Liver (tissue), 9 donors: Measurements from ENCODE around the gene NCLN. TPM values are rescaled to one million over a fixed set of nuclear protein-coding genes. Genes with fewer than 3 reads are reported as not detected.
A peak's percentile ranks its signal among the peaks of the same experiment; 100 is the strongest.

ENCODE experiments used
- DNase-seq: peaks from one replicate; pipeline ENCODE4 v3.0.0-alpha.2; 2017; ENCODE audit warnings: low spot score
- H3K27ac ChIP-seq, 2 donors: one replicate each; pipeline ENCODE4 v1.7.0; 2013; ENCODE audit warnings: inconsistent platforms in 2 of 2, low read length in 2 of 2, control low read depth in 1 of 2, low read depth in 1 of 2, mild to moderate bottlenecking in 1 of 2
- H3K27me3 ChIP-seq, 4 donors: one replicate each; pipeline versions ENCODE4 v1.6.1 to v1.7.0; 2013; ENCODE audit warnings: low read length in 3 of 4, inconsistent platforms in 1 of 4, mild to moderate bottlenecking in 1 of 4, moderate library complexity in 1 of 4; ENCODE audit not compliant: control insufficient read depth in 4 of 4, insufficient read depth in 4 of 4
- H3K36me3 ChIP-seq, 4 donors: one replicate each; pipeline versions ENCODE4 v1.6.1 to v1.7.0; 2013; ENCODE audit warnings: low read length in 3 of 4, mild to moderate bottlenecking in 3 of 4, low read depth in 1 of 4, moderate library complexity in 1 of 4; ENCODE audit not compliant: control insufficient read depth in 4 of 4, insufficient read depth in 3 of 4
- H3K4me1 ChIP-seq, 4 donors: one replicate each; pipeline versions ENCODE4 v1.6.1 to v1.7.0; 2013; ENCODE audit warnings: low read length in 3 of 4, mild to moderate bottlenecking in 3 of 4, moderate library complexity in 1 of 4; ENCODE audit not compliant: control insufficient read depth in 4 of 4, insufficient read depth in 4 of 4
- H3K4me3 ChIP-seq, 3 donors: one replicate each; pipeline versions ENCODE4 v1.6.1 to v1.7.0; 2013; ENCODE audit warnings: low read length in 3 of 3, control low read depth in 1 of 3, low read depth in 1 of 3, mild to moderate bottlenecking in 1 of 3
- H3K9ac ChIP-seq, 2 donors: one replicate each; pipeline ENCODE4 v1.7.0; 2013; ENCODE audit warnings: low read length in 2 of 2, mild to moderate bottlenecking in 2 of 2, moderate library complexity in 2 of 2, control low read depth in 1 of 2, low read depth in 1 of 2
- H3K9me3 ChIP-seq, 4 donors: one replicate each; pipeline versions ENCODE4 v1.6.1 to v1.7.0; 2013; ENCODE audit warnings: low read length in 3 of 4; ENCODE audit not compliant: control insufficient read depth in 4 of 4
- CTCF ChIP-seq: fragments of 150-350 bp; IDR thresholded peaks from 2 replicates; pipeline ENCODE4 v1.5.1; 2017; ENCODE audit warnings: improper control_type of control experiment, low read depth, low read length; ENCODE audit not compliant: missing input control
- EGR1 ChIP-seq, 2 donors: IDR thresholded peaks; 2 replicates each; pipeline ENCODE4 v1.6.1; 2016 to 2018; ENCODE audit warnings: antibody characterized with exemption in 2 of 2, low read depth in 2 of 2
- FOXA1 ChIP-seq: IDR thresholded peaks from 2 replicates; pipeline ENCODE4 v1.6.1; 2016; ENCODE audit warnings: antibody characterized with exemption
- FOXA2 ChIP-seq: IDR thresholded peaks from 2 replicates; pipeline ENCODE4 v1.6.1; 2016; ENCODE audit warnings: antibody characterized with exemption
- GABPA ChIP-seq, 2 donors: IDR thresholded peaks in 1 of 2; conservative IDR thresholded peaks in 1 of 2; 2 replicates each; pipeline ENCODE4 v1.6.1; 2016; ENCODE audit warnings: antibody characterized with exemption in 2 of 2, mild to moderate bottlenecking in 1 of 2, moderate library complexity in 1 of 2
- HNF4A ChIP-seq, 2 donors: conservative IDR thresholded peaks; 2 replicates each; pipeline ENCODE4 v1.6.1; 2016; ENCODE audit warnings: antibody characterized with exemption in 2 of 2, mild to moderate bottlenecking in 2 of 2
- HNF4G ChIP-seq: IDR thresholded peaks from 2 replicates; pipeline ENCODE4 v1.6.1; 2016; ENCODE audit warnings: antibody characterized with exemption
- JUND ChIP-seq, 2 donors: IDR thresholded peaks; 2 replicates each; pipeline ENCODE4 v1.6.1; 2016; ENCODE audit warnings: antibody characterized with exemption in 2 of 2
- NR2F2 ChIP-seq: IDR thresholded peaks from 2 replicates; pipeline ENCODE4 v1.6.1; 2016; ENCODE audit warnings: antibody characterized with exemption
- RAD21 ChIP-seq, 2 donors: IDR thresholded peaks; 2 replicates each; pipeline ENCODE4 v1.6.1; 2016; ENCODE audit warnings: antibody characterized with exemption in 2 of 2, mild to moderate bottlenecking in 2 of 2
- RXRA ChIP-seq, 2 donors: IDR thresholded peaks; 2 replicates each; pipeline ENCODE4 v1.6.1; 2017 to 2018; ENCODE audit warnings: antibody characterized with exemption in 2 of 2, mild to moderate bottlenecking in 1 of 2
- SP1 ChIP-seq: IDR thresholded peaks from 2 replicates; pipeline ENCODE4 v1.6.1; 2018; ENCODE audit warnings: antibody characterized with exemption, mild to moderate bottlenecking
- TAF1 ChIP-seq: conservative IDR thresholded peaks from 2 replicates; pipeline ENCODE4 v1.6.1; 2016; ENCODE audit warnings: antibody characterized with exemption, mild to moderate bottlenecking
- YY1 ChIP-seq: IDR thresholded peaks from 2 replicates; pipeline ENCODE4 v1.6.1; 2016; ENCODE audit warnings: antibody characterized with exemption, mild to moderate bottlenecking
- WGBS: extraction: QIAGEN DNeasy Blood & Tissue Kit; methylation state at CpG from one replicate; pipeline ENCODE4 v1.1.7; 2013; 5-methylcytosine and 5-hydroxymethylcytosine counted together
- polyA plus RNA-seq, 2 donors: library from polyadenylated mRNA; stranded (reverse) in 1 of 2; unstranded in 1 of 2; fragments of 200-250 nt in 1 of 2; fragments of >200 nt in 1 of 2; fragmentation: Nextera tagmentation in 1 of 2; extraction: Ambion mirVana in 1 of 2; gene quantifications; one replicate each; pipeline versions ENCODE4 v1.2.1 to v1.2.3, GENCODE V29; 2013 to 2015
- total RNA-seq, 2 donors: library from RNA; depleted of rRNA; stranded (reverse); fragments of >200 nt; gene quantifications; one replicate each; pipeline ENCODE4 v1.2.3, GENCODE V29; 2014
- TF ChIP-seq, protein P1 (sequence below): IDR thresholded peaks from 2 replicates; pipeline ENCODE4 v1.6.1; 2016; ENCODE audit warnings: antibody characterized with exemption
- TF ChIP-seq, protein P2 (sequence below): IDR thresholded peaks from 2 replicates; pipeline ENCODE4 v1.6.1; 2016; ENCODE audit warnings: antibody characterized with exemption
- TF ChIP-seq, protein P3 (sequence below): IDR thresholded peaks from 2 replicates; pipeline ENCODE4 v1.6.1; 2016; ENCODE audit warnings: antibody characterized with exemption, mild to moderate bottlenecking
- TF ChIP-seq, protein P4 (sequence below): IDR thresholded peaks from 2 replicates; pipeline ENCODE4 v1.6.1; 2016; ENCODE audit warnings: antibody characterized with exemption
- donor health status: healthy.
- donor health status: healthy.
- donor health status: healthy.
- donor health status: healthy.
- donor health status: healthy.

NCLN gene, protein sequence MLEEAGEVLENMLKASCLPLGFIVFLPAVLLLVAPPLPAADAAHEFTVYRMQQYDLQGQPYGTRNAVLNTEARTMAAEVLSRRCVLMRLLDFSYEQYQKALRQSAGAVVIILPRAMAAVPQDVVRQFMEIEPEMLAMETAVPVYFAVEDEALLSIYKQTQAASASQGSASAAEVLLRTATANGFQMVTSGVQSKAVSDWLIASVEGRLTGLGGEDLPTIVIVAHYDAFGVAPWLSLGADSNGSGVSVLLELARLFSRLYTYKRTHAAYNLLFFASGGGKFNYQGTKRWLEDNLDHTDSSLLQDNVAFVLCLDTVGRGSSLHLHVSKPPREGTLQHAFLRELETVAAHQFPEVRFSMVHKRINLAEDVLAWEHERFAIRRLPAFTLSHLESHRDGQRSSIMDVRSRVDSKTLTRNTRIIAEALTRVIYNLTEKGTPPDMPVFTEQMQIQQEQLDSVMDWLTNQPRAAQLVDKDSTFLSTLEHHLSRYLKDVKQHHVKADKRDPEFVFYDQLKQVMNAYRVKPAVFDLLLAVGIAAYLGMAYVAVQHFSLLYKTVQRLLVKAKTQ
- total RNA-seq (10 to 100 TPM; 29.5 to 42.6 TPM), polyA plus RNA-seq (10 to 100 TPM; 34.2 to 50.8 TPM)

DNA sequence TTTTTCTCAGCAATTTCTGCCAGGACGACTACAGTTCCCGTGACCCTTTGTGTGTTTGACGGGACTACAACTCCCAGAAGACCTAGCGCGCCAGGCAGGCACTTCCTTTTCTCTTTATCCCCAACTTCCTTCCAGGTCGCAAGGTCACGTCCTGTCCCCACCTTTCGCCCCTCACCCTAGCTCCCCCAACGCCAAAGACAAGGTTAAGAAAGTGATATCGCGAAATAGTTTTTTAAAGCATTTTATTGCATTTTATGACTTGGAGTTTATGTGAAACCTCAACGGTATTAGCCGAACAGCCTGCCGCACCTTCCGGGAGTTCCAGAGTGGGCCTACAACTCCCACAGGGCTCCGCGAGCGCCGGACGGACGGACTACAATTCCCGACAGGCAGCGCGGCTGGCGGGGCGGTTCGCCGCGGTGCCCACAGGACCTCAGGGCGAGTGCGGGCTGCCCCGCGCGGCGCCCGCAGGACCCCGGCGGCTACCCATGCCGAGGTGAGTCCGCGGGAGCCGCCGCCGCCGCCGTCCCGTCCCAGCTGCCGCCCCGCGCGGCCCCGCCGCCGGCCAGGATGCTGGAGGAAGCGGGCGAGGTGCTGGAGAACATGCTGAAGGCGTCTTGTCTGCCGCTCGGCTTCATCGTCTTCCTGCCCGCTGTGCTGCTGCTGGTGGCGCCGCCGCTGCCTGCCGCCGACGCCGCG, at the start of gene NCLN:
NCLN (plus strand) TSS at position 470 of the 699 bp plus-strand sequence; CDS start at position 571, 101 bp downstream.
- Histone ChIP-seq H3K36me3 (peaks cover 0 to 3% (median 0%) of the 10 kb centered on the region in 4 donors), H3K9ac (peak within 1 kb of the TSS; percentile 80 to 93), H3K4me1 (peaks cover 8 to 28% (median 21%) of the 10 kb centered on the region in 4 donors), H3K9me3 (no peaks in the 10 kb centered on the region), H3K27ac (peak within 1 kb of the TSS; percentile 95 to 97), H3K27me3 (no peaks in the 10 kb centered on the region), H3K4me3 (peak within 1 kb of the TSS; percentile 81 to 98 (median 86))
- WGBS = under 1% methylated on average over 69 of the region's 69 CpGs
- TF ChIP-seq JUND (IDR thresholded peaks at IDR 0.05) (no peak), NR2F2 (peak; percentile 100), GABPA (IDR thresholded peaks at IDR 0.05 in 1 of 2, conservative IDR thresholded peaks at IDR 0.05 in 1 of 2) (peak; percentile 82 to 94), YY1 (no peak), FOXA1 (no peak), HNF4A (conservative IDR thresholded peaks at IDR 0.05) (peak in 1 of 2 donors; percentile 25), CTCF (no peak), SP1 (peak; percentile 60), TAF1 (no peak), EGR1 (IDR thresholded peaks at IDR 0.05; ENCODE audit: low read depth in 2 of 2) (no peak), FOXA2 (no peak), RXRA (IDR thresholded peaks at IDR 0.05) (peak; percentile 82 to 91), HNF4G (no peak), RAD21 (IDR thresholded peaks at IDR 0.05) (no peak)
- TF ChIP-seq, protein P1, sequence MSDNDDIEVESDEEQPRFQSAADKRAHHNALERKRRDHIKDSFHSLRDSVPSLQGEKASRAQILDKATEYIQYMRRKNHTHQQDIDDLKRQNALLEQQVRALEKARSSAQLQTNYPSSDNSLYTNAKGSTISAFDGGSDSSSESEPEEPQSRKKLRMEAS = no peak
- TF ChIP-seq, protein P2, sequence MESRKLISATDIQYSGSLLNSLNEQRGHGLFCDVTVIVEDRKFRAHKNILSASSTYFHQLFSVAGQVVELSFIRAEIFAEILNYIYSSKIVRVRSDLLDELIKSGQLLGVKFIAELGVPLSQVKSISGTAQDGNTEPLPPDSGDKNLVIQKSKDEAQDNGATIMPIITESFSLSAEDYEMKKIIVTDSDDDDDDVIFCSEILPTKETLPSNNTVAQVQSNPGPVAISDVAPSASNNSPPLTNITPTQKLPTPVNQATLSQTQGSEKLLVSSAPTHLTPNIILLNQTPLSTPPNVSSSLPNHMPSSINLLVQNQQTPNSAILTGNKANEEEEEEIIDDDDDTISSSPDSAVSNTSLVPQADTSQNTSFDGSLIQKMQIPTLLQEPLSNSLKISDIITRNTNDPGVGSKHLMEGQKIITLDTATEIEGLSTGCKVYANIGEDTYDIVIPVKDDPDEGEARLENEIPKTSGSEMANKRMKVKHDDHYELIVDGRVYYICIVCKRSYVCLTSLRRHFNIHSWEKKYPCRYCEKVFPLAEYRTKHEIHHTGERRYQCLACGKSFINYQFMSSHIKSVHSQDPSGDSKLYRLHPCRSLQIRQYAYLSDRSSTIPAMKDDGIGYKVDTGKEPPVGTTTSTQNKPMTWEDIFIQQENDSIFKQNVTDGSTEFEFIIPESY = no peak
- TF ChIP-seq, protein P3, sequence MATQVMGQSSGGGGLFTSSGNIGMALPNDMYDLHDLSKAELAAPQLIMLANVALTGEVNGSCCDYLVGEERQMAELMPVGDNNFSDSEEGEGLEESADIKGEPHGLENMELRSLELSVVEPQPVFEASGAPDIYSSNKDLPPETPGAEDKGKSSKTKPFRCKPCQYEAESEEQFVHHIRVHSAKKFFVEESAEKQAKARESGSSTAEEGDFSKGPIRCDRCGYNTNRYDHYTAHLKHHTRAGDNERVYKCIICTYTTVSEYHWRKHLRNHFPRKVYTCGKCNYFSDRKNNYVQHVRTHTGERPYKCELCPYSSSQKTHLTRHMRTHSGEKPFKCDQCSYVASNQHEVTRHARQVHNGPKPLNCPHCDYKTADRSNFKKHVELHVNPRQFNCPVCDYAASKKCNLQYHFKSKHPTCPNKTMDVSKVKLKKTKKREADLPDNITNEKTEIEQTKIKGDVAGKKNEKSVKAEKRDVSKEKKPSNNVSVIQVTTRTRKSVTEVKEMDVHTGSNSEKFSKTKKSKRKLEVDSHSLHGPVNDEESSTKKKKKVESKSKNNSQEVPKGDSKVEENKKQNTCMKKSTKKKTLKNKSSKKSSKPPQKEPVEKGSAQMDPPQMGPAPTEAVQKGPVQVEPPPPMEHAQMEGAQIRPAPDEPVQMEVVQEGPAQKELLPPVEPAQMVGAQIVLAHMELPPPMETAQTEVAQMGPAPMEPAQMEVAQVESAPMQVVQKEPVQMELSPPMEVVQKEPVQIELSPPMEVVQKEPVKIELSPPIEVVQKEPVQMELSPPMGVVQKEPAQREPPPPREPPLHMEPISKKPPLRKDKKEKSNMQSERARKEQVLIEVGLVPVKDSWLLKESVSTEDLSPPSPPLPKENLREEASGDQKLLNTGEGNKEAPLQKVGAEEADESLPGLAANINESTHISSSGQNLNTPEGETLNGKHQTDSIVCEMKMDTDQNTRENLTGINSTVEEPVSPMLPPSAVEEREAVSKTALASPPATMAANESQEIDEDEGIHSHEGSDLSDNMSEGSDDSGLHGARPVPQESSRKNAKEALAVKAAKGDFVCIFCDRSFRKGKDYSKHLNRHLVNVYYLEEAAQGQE = no peak
- TF ChIP-seq, protein P4, sequence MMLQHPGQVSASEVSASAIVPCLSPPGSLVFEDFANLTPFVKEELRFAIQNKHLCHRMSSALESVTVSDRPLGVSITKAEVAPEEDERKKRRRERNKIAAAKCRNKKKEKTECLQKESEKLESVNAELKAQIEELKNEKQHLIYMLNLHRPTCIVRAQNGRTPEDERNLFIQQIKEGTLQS = no peak
- DNase-seq = peak; percentile 98
